Nucleus accumbens (tissue), 56 donors: ENCODE results near the gene OR4S2.

Experiments
- DNase-seq, 56 donors: peaks; one replicate each; lab custom pipeline; 2025; lab: John Stamatoyannopoulos, UW

Gene OR4S2, protein sequence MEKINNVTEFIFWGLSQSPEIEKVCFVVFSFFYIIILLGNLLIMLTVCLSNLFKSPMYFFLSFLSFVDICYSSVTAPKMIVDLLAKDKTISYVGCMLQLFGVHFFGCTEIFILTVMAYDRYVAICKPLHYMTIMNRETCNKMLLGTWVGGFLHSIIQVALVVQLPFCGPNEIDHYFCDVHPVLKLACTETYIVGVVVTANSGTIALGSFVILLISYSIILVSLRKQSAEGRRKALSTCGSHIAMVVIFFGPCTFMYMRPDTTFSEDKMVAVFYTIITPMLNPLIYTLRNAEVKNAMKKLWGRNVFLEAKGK

GRCh38 chr11:55648027-55648426, at the start of gene OR4S2:
TSS of gene OR4S2 (plus strand) at chr11:55648327. CDS start at chr11:55650904, 2,577 bp downstream.
- no peak for DNase-seq

GRCh38 chr11:55607545-55607944, 40.6 kb upstream of the OR4S2 start, which contains the start of gene OR4C11:
TSS of gene OR4C11 (minus strand) at chr11:55607645. CDS start at chr11:55604373, 3,272 bp downstream.
- no peak for DNase-seq

GRCh38 chr11:55624531-55624930, 23.6 kb upstream of the OR4S2 start:
- DNase-seq = no peak

DNA sequence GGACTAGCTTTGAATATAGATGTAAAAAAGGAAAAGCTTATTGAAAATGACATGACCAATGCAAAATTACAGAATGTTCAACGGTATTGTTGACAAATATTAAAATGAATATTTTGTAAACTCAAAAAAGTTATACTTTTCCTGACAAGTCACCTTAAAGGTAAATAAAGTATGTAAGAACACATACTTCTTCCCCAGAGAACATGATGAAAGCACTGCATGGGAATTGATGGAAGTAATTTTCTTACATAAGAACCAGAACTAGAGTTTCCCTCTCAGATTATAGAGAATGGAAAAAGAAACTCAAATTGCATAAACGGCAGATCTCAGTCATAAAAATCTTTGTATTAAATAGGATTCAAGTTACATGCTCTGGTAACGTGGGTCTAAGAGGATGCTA, 13.3 kb upstream of the OR4S2 start, which contains the start of gene OR4P4:
Gene OR4P4 (plus strand): TSS at position 301 of the 400 bp plus-strand sequence.
- DNase-seq = no peak

DNA sequence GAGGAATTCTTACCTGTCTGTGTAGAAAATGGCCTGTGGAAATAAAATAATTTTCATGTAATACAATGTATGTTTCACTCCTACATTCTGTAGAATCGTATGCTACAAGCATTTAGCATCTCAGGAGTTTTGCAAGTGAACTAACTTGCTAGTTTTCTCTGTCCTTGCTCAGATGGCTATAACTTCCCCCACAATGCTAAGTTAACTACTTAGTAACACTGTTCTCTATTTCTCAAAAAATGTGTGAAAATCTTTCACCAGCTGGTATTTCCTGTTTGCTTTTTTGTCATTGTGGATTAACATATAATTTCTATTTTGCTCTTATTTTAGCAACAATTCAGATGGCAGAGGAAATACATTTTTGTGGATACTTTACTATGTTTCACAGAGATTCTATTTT, 4.4 kb downstream of the OR4S2 start:
- no peak for DNase-seq

DNA sequence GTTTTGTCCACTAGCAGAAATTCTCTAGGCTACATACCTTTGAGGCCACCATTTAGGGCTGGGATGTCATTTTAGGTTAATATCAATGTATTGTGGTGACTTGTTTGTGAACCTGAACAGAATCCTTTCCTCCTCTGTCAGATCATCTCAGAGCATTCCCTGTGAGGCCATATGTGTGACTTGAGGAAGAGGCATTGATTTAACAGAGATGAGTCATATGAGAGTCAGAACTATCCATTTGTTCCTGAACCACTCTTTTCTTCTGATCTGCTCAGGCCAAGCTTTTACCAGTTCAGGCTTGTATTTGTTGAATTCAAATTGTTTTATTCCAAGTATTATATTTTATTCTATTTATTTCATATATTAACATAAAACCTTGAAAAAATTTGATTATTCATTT, 7.0 kb downstream of the OR4S2 start:
- no peak for DNase-seq

GRCh38 chr11:55658031-55658573, 10.0 kb downstream of the OR4S2 start:
- DNase-seq = no peak

DNA sequence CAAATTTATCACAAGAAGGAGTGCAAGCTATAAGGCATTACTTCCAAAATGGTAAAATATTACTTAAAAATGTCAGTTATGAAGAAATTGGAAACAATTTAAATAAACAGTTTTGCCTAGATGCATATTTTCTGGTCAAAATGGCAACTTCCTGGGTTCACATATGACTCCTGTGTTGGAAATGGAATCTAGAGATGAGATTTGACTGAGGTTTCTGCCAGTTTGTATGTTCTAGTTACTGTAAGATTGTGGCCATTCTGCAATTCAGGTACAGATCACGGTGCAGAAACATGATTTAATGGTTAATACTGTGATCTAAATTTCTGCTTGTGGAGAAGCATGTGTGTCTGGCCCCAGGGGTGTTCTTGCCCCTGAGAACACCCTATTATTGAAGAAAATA, 10.5 kb downstream of the OR4S2 start:
- DNase-seq = no peak

DNA sequence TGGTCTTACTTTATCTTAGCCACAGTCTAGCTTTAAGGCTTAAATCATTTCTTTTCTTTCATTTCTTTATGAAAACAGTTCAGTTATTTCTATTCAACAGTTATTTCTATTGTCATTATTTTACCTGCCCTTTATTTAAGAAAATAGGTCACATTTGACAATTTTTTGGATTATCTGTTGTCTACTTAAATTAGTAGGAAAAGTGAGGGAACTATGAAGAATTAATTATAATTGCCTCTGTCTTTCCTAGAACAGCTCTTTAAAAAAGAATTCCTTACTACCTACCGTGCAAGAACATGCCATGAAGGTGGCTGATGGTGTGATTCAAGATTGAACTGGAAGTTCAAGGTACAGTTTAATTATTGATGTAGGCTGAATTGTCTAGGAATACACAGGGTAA, 13.8 kb downstream of the OR4S2 start, which contains the start of gene OR4C6:
Gene OR4C6 (plus strand): TSS at position 301 of the 400 bp plus-strand sequence. CDS start 2,966 bp downstream, outside the sequence.
- no peak for DNase-seq

DNA sequence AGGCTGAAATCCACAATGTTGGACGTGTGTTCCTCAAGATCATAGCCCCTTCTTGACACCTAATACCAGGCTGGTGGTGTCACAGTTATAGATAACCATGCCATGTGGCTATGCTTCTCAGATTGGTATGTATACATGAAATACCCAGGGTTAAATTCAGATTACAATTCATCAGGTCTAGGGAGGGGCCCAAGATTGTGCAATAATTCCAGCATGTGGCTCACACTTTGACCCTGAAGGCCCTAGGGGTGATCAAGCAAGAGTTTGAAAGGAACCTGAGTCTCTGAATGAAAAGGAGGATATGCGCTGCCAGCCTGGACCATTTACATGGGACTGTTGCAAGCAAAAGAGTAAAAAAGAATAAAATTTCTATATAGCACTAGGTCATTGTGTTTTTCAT, 21.2 kb downstream of the OR4S2 start:
- DNase-seq = no peak

GRCh38 chr11:55673860-55674259, 25.7 kb downstream of the OR4S2 start:
- DNase-seq = no peak

- DNase-seq = no peak
Measured at GRCh38 chr11:55697817-55698216, 49.7 kb downstream of the OR4S2 start.

DNA sequence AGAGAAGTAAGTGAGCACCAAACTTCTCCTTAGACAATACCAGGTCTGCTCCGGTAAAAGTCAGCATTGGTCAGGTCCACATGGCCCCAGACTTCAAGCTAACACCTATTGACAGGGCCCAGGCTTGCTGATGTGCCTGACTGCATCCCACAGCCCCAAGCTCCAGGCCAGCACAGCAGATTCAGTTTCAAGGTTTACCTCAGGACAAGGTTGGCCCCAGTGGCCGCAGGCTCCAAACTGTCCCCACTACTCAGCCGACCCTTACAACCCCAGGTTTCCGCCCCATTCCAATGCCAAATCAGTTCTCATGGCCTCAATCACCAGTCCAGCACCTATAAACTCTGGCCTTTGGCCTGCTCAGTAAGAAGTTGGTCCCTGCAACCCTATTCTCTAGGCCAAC, 53.3 kb downstream of the OR4S2 start:
- DNase-seq = no peak
